Endothelial cell of umbilical vein (primary cell): ENCODE measurements around the gene AADACL4.
"Not testable (repeated sequence)": the region's sequence is repeated elsewhere in the genome, so short reads cannot be mapped to it uniquely, and the experiment has no call there.

Experiments
- CTCF ChIP-seq, 2 donors: IDR thresholded peaks; 1 replicate in 1 of 2; 2 replicates in 1 of 2; pipeline ENCODE4 v1.5.1; 2011; ENCODE audit warnings: low read length in 2 of 2, mild to moderate bottlenecking in 2 of 2, moderate library complexity in 2 of 2, control low read depth in 1 of 2, inconsistent platforms in 1 of 2, low read depth in 1 of 2; ENCODE audit not compliant: insufficient read depth in 1 of 2; ENCODE audit errors: extremely low read depth in 1 of 2
- GATA2 ChIP-seq: IDR thresholded peaks from 2 replicates; pipeline ENCODE4 v1.7.0; 2011; ENCODE audit warnings: low read depth, mild to moderate bottlenecking, moderate library complexity, mixed read lengths, low read length; ENCODE audit not compliant: insufficient read length, insufficient read depth
- JUN ChIP-seq: IDR thresholded peaks from 2 replicates; pipeline ENCODE4 v1.6.1; 2011; ENCODE audit warnings: borderline replicate concordance, low read depth; ENCODE audit not compliant: insufficient read length, insufficient read depth
- MYC ChIP-seq: IDR thresholded peaks from one replicate; pipeline ENCODE4 v1.6.1; 2011; ENCODE audit warnings: mild to moderate bottlenecking, low read depth, low read length
- POLR2A ChIP-seq: IDR thresholded peaks from 2 replicates; pipeline ENCODE4 v1.6.1; 2012; ENCODE audit warnings: low read depth, mild to moderate bottlenecking, control low read depth, low read length
- POLR2AphosphoS5 ChIP-seq: IDR thresholded peaks from 2 replicates; pipeline ENCODE4 v1.6.1; 2012; ENCODE audit warnings: low read depth, mild to moderate bottlenecking, control low read depth, low read length, moderate library complexity; ENCODE audit not compliant: insufficient read depth

- not testable (repeated sequence) for TF ChIP-seq CTCF (IDR thresholded peaks at IDR 0.05; ENCODE audit: extremely low read depth in 1 of 2, insufficient read depth in 1 of 2, low read depth in 1 of 2, low read length in 2 of 2); POLR2A; POLR2AphosphoS5; GATA2; JUN; MYC
Observed at GRCh38 chr1:12676122-12676521, 32.2 kb downstream of the AADACL4 start.
